ENCODE data around the gene MRPL41. TPM values are rescaled to one million over a fixed set of nuclear protein-coding genes. Genes with fewer than 3 reads are reported as not detected.

Gene MRPL41
- polyA plus RNA-seq, 2 of the 4 experiments (the other 2 are of a cell fraction): 19.7 to 54.4 TPM

DNA sequence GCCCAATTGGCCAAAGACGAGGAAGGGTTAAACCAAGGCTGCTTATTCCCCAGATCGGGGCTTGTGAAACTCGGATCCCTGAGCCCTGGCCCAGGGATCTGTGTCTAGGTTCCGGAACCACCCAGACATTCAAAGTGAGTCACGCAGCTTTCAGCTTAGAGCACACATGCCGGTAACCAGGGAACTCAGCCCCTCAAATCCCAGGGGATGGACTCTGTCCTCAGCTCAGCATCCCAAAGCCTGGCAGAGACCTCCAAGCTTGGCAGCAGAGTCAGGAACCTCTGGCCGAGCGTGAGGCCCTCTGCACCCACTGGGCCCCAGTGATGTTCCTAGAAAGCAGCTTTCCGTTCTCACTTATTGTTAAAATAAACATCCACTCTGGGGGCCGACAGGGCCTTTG is 6.6 kb upstream of the MRPL41 start:
- H3K4me2 ChIP-seq: no peak overlapping the region
- H3K4me1 ChIP-seq: peaks cover 5% of the 10 kb centered on the region
- no peaks in the 10 kb centered on the region for H3K9me3 ChIP-seq
- no peak for ATAC-seq
- DNase-seq (ENCODE audit: low read depth in 1 of 2, low spot score in 1 of 2): no peak
- H3K4me3 ChIP-seq: no peak overlapping the region
- 67% methylated on average over 10 of the region's 10 CpGs for WGBS (ENCODE audit: missing lambda C conversion rate)
- H3K27ac ChIP-seq: no peak overlapping the region
- no peak for FAIRE-seq
- no peak for TF ChIP-seq NPAS2 (CRISPR knock-in tag; IDR thresholded peaks at IDR 0.05; ENCODE audit: borderline replicate concordance)
- TF ChIP-seq MAFK (IDR thresholded peaks at IDR 0.05; ENCODE audit: partially characterized antibody): no peak
- TF ChIP-seq, protein P1, sequence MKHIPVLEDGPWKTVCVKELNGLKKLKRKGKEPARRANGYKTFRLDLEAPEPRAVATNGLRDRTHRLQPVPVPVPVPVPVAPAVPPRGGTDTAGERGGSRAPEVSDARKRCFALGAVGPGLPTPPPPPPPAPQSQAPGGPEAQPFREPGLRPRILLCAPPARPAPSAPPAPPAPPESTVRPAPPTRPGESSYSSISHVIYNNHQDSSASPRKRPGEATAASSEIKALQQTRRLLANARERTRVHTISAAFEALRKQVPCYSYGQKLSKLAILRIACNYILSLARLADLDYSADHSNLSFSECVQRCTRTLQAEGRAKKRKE (CRISPR knock-in tag; IDR thresholded peaks at IDR 0.05; ENCODE audit: low read depth): no peak
- no peak for TF ChIP-seq ZSCAN20 (CRISPR knock-in tag; IDR thresholded peaks at IDR 0.05)
- TF ChIP-seq EHMT2 (IDR thresholded peaks at IDR 0.05; ENCODE audit: low read depth): no peak
- no peak for TF ChIP-seq BHLHE40 (IDR thresholded peaks at IDR 0.05; ENCODE audit: low read depth, low read length)
- TF ChIP-seq RAD21 (conservative IDR thresholded peaks at IDR 0.05 in 1 of 2, IDR thresholded peaks at IDR 0.05 in 1 of 2): no peak
- no peak for TF ChIP-seq TP53 (CRISPR knock-in tag; IDR thresholded peaks at IDR 0.05)
- TF ChIP-seq RCOR1 (IDR thresholded peaks at IDR 0.05; ENCODE audit: low read depth, low read length): no peak
- TF ChIP-seq SREBF2 (IDR thresholded peaks at IDR 0.05): no peak
- no peak for TF ChIP-seq EHF (CRISPR knock-in tag; IDR thresholded peaks at IDR 0.05)
- TF ChIP-seq RNF2 (IDR thresholded peaks at IDR 0.05; ENCODE audit: borderline replicate concordance, low read depth): no peak
- no peak for TF ChIP-seq ZFP36 (IDR thresholded peaks at IDR 0.05; ENCODE audit: borderline replicate concordance, partially characterized antibody)
- TF ChIP-seq FOSL2 (IDR thresholded peaks at IDR 0.05): no peak
- no peak for TF ChIP-seq FOSL2 (CRISPR knock-in tag; IDR thresholded peaks at IDR 0.05)
- TF ChIP-seq, protein P2, sequence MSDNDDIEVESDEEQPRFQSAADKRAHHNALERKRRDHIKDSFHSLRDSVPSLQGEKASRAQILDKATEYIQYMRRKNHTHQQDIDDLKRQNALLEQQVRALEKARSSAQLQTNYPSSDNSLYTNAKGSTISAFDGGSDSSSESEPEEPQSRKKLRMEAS (IDR thresholded peaks at IDR 0.05): no peak
- no peak for TF ChIP-seq SMC3 (IDR thresholded peaks at IDR 0.05)
- TF ChIP-seq JUN (IDR thresholded peaks at IDR 0.05): no peak
- TF ChIP-seq, protein P3, sequence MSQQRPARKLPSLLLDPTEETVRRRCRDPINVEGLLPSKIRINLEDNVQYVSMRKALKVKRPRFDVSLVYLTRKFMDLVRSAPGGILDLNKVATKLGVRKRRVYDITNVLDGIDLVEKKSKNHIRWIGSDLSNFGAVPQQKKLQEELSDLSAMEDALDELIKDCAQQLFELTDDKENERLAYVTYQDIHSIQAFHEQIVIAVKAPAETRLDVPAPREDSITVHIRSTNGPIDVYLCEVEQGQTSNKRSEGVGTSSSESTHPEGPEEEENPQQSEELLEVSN (IDR thresholded peaks at IDR 0.05; ENCODE audit: borderline replicate concordance, low read depth): no peak
- ChIA-PET CTCF (interaction anchor here (0.6 to 2.2 kb wide), 7 partner anchors 10 to 258 kb away, joined by 3 to 16 read pairs (median 4); no protein-coding TSS in a partner anchor), POLR2A (no interaction called here)

DNA sequence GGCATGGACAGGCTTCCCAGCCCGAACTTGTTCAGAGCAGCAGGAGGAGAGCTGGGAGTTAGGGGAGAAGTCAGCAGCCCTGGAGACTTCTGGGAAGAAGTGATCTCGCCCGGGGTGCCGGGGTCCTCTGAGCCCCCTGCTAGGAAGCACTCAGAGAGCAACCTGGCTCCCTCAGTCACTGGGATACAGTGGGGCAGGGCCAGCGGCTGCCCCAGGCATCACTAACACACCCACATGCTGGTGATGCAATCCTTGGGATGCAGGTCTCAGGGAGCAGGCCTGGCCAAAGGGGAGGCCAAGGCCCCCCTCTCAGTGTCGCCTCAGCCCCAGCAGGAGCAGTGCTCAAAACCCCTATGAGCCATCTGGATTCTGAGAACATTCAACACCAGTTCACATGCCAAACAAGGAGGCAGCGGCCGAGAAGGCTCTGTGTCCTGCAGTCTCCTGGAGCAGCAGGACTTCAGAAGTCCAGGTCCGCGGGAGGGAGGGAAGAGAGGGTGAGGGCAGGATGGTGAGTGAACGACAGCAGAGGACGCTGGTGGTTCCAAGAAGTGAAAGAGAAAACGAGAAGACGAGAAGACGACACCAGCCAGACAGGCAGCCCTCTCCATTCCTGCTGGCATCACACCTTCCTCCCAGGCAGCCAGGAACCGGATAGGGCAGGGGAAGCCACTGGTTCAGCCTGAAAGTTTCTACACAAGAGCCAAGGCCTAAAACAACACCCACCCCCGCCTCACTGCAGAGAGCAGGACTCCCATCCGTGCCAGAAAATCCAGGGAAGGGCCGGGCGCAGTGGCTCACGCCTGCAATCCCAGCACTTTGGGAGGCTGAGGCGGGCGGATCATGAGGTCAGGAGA is 3.8 kb upstream of the MRPL41 start:
- H3K4me2 ChIP-seq: no peak overlapping the region
- no peak overlapping the region for H3K27ac ChIP-seq
- CTCF ChIA-PET: interaction anchor here (0.6 to 1.6 kb wide), 3 partner anchors 12 to 128 kb away, joined by 3 to 4 read pairs (median 3); no protein-coding TSS in a partner anchor
- peaks cover 11% of the 10 kb centered on the region for H3K4me1 ChIP-seq
- ATAC-seq (no peak), FAIRE-seq (no peak), DNase-seq (ENCODE audit: low read depth in 1 of 2, low spot score in 1 of 2) (no peak)
- POLR2A ChIA-PET: no interaction called here
- no peak overlapping the region for H3K4me3 ChIP-seq
- no peaks in the 10 kb centered on the region for H3K9me3 ChIP-seq
- WGBS (ENCODE audit: missing lambda C conversion rate): 81% methylated on average over 16 of the region's 23 CpGs
- TF ChIP-seq ZSCAN20 (CRISPR knock-in tag; IDR thresholded peaks at IDR 0.05) (no peak), ZNF302 (CRISPR knock-in tag; IDR thresholded peaks at IDR 0.05) (no peak), HEYL (CRISPR knock-in tag; IDR thresholded peaks at IDR 0.05) (no peak), POLR2A (IDR thresholded peaks at IDR 0.05; ENCODE audit: low read length) (no peak), MAFK (IDR thresholded peaks at IDR 0.05; ENCODE audit: partially characterized antibody) (no peak), TFCP2L1 (CRISPR knock-in tag; IDR thresholded peaks at IDR 0.05) (no peak), RFX5 (IDR thresholded peaks at IDR 0.05) (no peak), CBX2 (IDR thresholded peaks at IDR 0.05; ENCODE audit: borderline replicate concordance, low read depth) (no peak), HOXB13 (CRISPR knock-in tag; IDR thresholded peaks at IDR 0.05; ENCODE audit: low read depth) (no peak)
- TF ChIP-seq, protein P4, sequence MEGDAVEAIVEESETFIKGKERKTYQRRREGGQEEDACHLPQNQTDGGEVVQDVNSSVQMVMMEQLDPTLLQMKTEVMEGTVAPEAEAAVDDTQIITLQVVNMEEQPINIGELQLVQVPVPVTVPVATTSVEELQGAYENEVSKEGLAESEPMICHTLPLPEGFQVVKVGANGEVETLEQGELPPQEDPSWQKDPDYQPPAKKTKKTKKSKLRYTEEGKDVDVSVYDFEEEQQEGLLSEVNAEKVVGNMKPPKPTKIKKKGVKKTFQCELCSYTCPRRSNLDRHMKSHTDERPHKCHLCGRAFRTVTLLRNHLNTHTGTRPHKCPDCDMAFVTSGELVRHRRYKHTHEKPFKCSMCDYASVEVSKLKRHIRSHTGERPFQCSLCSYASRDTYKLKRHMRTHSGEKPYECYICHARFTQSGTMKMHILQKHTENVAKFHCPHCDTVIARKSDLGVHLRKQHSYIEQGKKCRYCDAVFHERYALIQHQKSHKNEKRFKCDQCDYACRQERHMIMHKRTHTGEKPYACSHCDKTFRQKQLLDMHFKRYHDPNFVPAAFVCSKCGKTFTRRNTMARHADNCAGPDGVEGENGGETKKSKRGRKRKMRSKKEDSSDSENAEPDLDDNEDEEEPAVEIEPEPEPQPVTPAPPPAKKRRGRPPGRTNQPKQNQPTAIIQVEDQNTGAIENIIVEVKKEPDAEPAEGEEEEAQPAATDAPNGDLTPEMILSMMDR (IDR thresholded peaks at IDR 0.05): no peak
- TF ChIP-seq, protein P3 (IDR thresholded peaks at IDR 0.05; ENCODE audit: borderline replicate concordance, low read depth): no peak
